WTC11 (cell line): ENCODE results near the gene ELK3. TPM values are rescaled to one million over a fixed set of nuclear protein-coding genes. Genes with fewer than 3 reads are reported as not detected.

Source experiments
- ATAC-seq: fragments of 200-7000 bp; cut with Tn5 transposase; 2 replicates; pipeline ENCODE4 v1.10.0; 2021; ENCODE audit warnings: mild to moderate bottlenecking, moderate library complexity
- CTCF ChIA-PET: fragments of 300-600 bp; sonication (Branson Sonifier 250); formaldehyde crosslinking; loops from one replicate; lab custom pipeline; 2021; ENCODE audit warnings: antibody characterized with exemption; lab: Charles Lee
- POLR2A ChIA-PET: fragments of 350-600 bp; sonication (Branson Sonifier 250); formaldehyde crosslinking; loops from one replicate; lab custom pipeline; 2021; ENCODE audit warnings: antibody characterized with exemption; lab: Charles Lee
- DNase-seq: peaks from one replicate; pipeline ENCODE4 v3.0.0; 2021; ENCODE audit warnings: low spot score
- H3K27ac Mint-ChIP-seq: 2 replicates; pipeline ENCODE4 v1.8.0; 2021; ENCODE audit warnings: mixed read lengths
- H3K27me3 Mint-ChIP-seq: 2 replicates; pipeline ENCODE4 v1.8.0; 2021; ENCODE audit warnings: low read depth, mild to moderate bottlenecking, moderate library complexity, mixed read lengths
- H3K36me3 Mint-ChIP-seq: 2 replicates; pipeline ENCODE4 v1.8.0; 2021; ENCODE audit warnings: mixed read lengths
- H3K4me1 Mint-ChIP-seq: 2 replicates; pipeline ENCODE4 v1.8.0; 2022; ENCODE audit warnings: mixed read lengths
- H3K4me3 Mint-ChIP-seq: 2 replicates; pipeline ENCODE4 v1.8.0; 2021; ENCODE audit warnings: mild to moderate bottlenecking, moderate library complexity, mixed read lengths
- H3K9me3 Mint-ChIP-seq: 2 replicates; pipeline ENCODE4 v1.8.0; 2021; ENCODE audit warnings: mixed read lengths
- ATF1 ChIP-seq: sonication (generic); formaldehyde crosslinking; IDR thresholded peaks from 2 replicates; pipeline ENCODE4 v1.8.1; 2023; ENCODE audit warnings: mild to moderate bottlenecking, moderate library complexity, missing genetic modification reagents
- ATF3 ChIP-seq: sonication (generic); formaldehyde crosslinking; conservative IDR thresholded peaks from 2 replicates; pipeline ENCODE4 v1.8.1; 2022; ENCODE audit warnings: mild to moderate bottlenecking, missing genetic modification reagents
- CDX4 ChIP-seq: fragments of 250-450 bp; sonication (Bioruptor Pico); IDR thresholded peaks from 2 replicates; pipeline ENCODE4 v1.9.0; 2021; ENCODE audit warnings: moderate library complexity, mild to moderate bottlenecking, inconsistent platforms, borderline replicate concordance
- CREM ChIP-seq: sonication (generic); formaldehyde crosslinking; IDR thresholded peaks from 2 replicates; pipeline ENCODE4 v1.8.1; 2022; ENCODE audit warnings: mild to moderate bottlenecking, missing genetic modification reagents, moderate library complexity
- EMX1 ChIP-seq: fragments of 250-450 bp; sonication (Bioruptor Pico); IDR thresholded peaks from 2 replicates; pipeline ENCODE4 v1.8.0; 2021; ENCODE audit warnings: mild to moderate bottlenecking
- FOXJ3 ChIP-seq: sonication (generic); formaldehyde crosslinking; IDR thresholded peaks from 2 replicates; pipeline ENCODE4 v1.9.0; 2021; ENCODE audit warnings: missing genetic modification reagents, mild to moderate bottlenecking, borderline replicate concordance
- FOXP1 ChIP-seq: sonication (generic); formaldehyde crosslinking; IDR thresholded peaks from 2 replicates; pipeline ENCODE4 v1.8.0; 2022; ENCODE audit warnings: missing genetic modification reagents, mild to moderate bottlenecking, moderate library complexity, borderline replicate concordance
- GTF2I ChIP-seq: fragments of 250-450 bp; sonication (Bioruptor Pico); conservative IDR thresholded peaks from 2 replicates; pipeline ENCODE4 v1.4.0; 2021; ENCODE audit warnings: mild to moderate bottlenecking
- HMGA2 ChIP-seq: fragments of 250-450 bp; sonication (Bioruptor Pico); IDR thresholded peaks from 2 replicates; pipeline ENCODE4 v1.4.0; 2021; ENCODE audit warnings: mild to moderate bottlenecking, moderate library complexity
- IRF1 ChIP-seq: sonication (generic); formaldehyde crosslinking; IDR thresholded peaks from 2 replicates; pipeline ENCODE4 v1.8.0; 2023; ENCODE audit warnings: missing genetic modification reagents
- IRF2 ChIP-seq: sonication (generic); formaldehyde crosslinking; IDR thresholded peaks from 2 replicates; pipeline ENCODE4 v1.8.0; 2022; ENCODE audit warnings: low read depth, missing genetic modification reagents, borderline replicate concordance
- JAZF1 ChIP-seq: fragments of 250-450 bp; sonication (Bioruptor Pico); IDR thresholded peaks from 2 replicates; pipeline ENCODE4 v1.9.0; 2021; ENCODE audit warnings: moderate library complexity, mild to moderate bottlenecking, inconsistent platforms
- KAT7 ChIP-seq: sonication (generic); formaldehyde crosslinking; IDR thresholded peaks from 2 replicates; pipeline ENCODE4 v1.8.1; 2023; ENCODE audit warnings: missing genetic modification reagents, mild to moderate bottlenecking, borderline replicate concordance
- MAX ChIP-seq: sonication (generic); formaldehyde crosslinking; IDR thresholded peaks from 2 replicates; pipeline ENCODE4 v1.8.0; 2022; ENCODE audit warnings: mild to moderate bottlenecking, missing genetic modification reagents
- MYBL2 ChIP-seq: sonication (generic); formaldehyde crosslinking; IDR thresholded peaks from 2 replicates; pipeline ENCODE4 v1.8.1; 2023; ENCODE audit warnings: mild to moderate bottlenecking, moderate library complexity, missing genetic modification reagents
- NFATC4 ChIP-seq: fragments of 250-450 bp; sonication (Bioruptor Pico); IDR thresholded peaks from 2 replicates; pipeline ENCODE4 v1.9.0; 2021; ENCODE audit warnings: mild to moderate bottlenecking
- NFE2L1 ChIP-seq: sonication (generic); formaldehyde crosslinking; IDR thresholded peaks from 2 replicates; pipeline ENCODE4 v1.8.1; 2023; ENCODE audit warnings: missing genetic modification reagents
- NFYB ChIP-seq: sonication (generic); formaldehyde crosslinking; conservative IDR thresholded peaks from 2 replicates; pipeline ENCODE4 v1.8.0; 2022; ENCODE audit warnings: low read depth, missing genetic modification reagents
- NR3C1 ChIP-seq: sonication (generic); formaldehyde crosslinking; conservative IDR thresholded peaks from 2 replicates; pipeline ENCODE4 v1.8.1; 2023; ENCODE audit warnings: low read depth, mild to moderate bottlenecking, missing genetic modification reagents
- PREB ChIP-seq: sonication (generic); formaldehyde crosslinking; IDR thresholded peaks from 2 replicates; pipeline ENCODE4 v1.8.1; 2022; ENCODE audit warnings: mild to moderate bottlenecking, missing genetic modification reagents, moderate library complexity, borderline replicate concordance
- PRRX2 ChIP-seq: fragments of 250-450 bp; sonication (Bioruptor Pico); IDR thresholded peaks from 2 replicates; pipeline ENCODE4 v1.8.0; 2021; ENCODE audit warnings: mild to moderate bottlenecking
- RORB ChIP-seq: fragments of 250-450 bp; sonication (Bioruptor Pico); IDR thresholded peaks from 2 replicates; pipeline ENCODE4 v1.9.0; 2021; ENCODE audit warnings: mild to moderate bottlenecking
- SOX15 ChIP-seq: fragments of 250-450 bp; sonication (Bioruptor Pico); IDR thresholded peaks from 2 replicates; pipeline ENCODE4 v1.9.0; 2021; ENCODE audit warnings: mild to moderate bottlenecking
- SP1 ChIP-seq: sonication (generic); formaldehyde crosslinking; conservative IDR thresholded peaks from 2 replicates; pipeline ENCODE4 v1.8.1; 2022; ENCODE audit warnings: missing genetic modification reagents
- STAT6 ChIP-seq: sonication (generic); formaldehyde crosslinking; conservative IDR thresholded peaks from 2 replicates; pipeline ENCODE4 v1.8.1; 2023; ENCODE audit warnings: mild to moderate bottlenecking, low read depth, missing genetic modification reagents, moderate library complexity
- TEAD1 ChIP-seq: sonication (generic); formaldehyde crosslinking; IDR thresholded peaks from 2 replicates; pipeline ENCODE4 v1.8.0; 2022; ENCODE audit warnings: mild to moderate bottlenecking, missing genetic modification reagents
- TEAD4 ChIP-seq: sonication (generic); formaldehyde crosslinking; IDR thresholded peaks from 2 replicates; pipeline ENCODE4 v1.8.0; 2022; ENCODE audit warnings: mild to moderate bottlenecking, missing genetic modification reagents
- TP53 ChIP-seq: sonication (generic); formaldehyde crosslinking; IDR thresholded peaks from 2 replicates; pipeline ENCODE4 v1.8.1; 2023; ENCODE audit warnings: mild to moderate bottlenecking, missing genetic modification reagents
- ZNF263 ChIP-seq: sonication (generic); formaldehyde crosslinking; IDR thresholded peaks from 2 replicates; pipeline ENCODE4 v1.8.1; 2022; ENCODE audit warnings: low read depth, mild to moderate bottlenecking, moderate library complexity, missing genetic modification reagents
- ZNF317 ChIP-seq: sonication (generic); formaldehyde crosslinking; IDR thresholded peaks from 2 replicates; pipeline ENCODE4 v1.8.1; 2023; ENCODE audit warnings: low read depth, mild to moderate bottlenecking, moderate library complexity, missing genetic modification reagents, borderline replicate concordance
- ZNF671 ChIP-seq: fragments of 250-450 bp; sonication (Bioruptor Pico); IDR thresholded peaks from 2 replicates; pipeline ENCODE4 v1.8.0; 2021; ENCODE audit warnings: mild to moderate bottlenecking
- total RNA-seq: library from RNA; stranded (reverse); gene quantifications from 3 replicates; pipeline ENCODE4 v1.2.3, GENCODE V29; 2021

The ELK3 gene
- total RNA-seq, 1 experiment from 2014 or later: 16.5 TPM

- TF ChIP-seq NFE2L1 (CRISPR knock-in tag) (no peak), GTF2I (no peak), NFYB (CRISPR knock-in tag) (no peak), NR3C1 (CRISPR knock-in tag) (no peak)
Measured at GRCh38 chr12:96308881-96309280, 114.7 kb downstream of the ELK3 start (continued).

- Mint-ChIP-seq H3K27me3 (no peaks in the 10 kb centered on the region), H3K27ac (no peak overlapping the region), H3K36me3 (no peaks in the 10 kb centered on the region), H3K4me3 (no peak overlapping the region), H3K4me1 (peaks cover 3% of the 10 kb centered on the region), H3K9me3 (no peaks in the 10 kb centered on the region)
- no peak for TF ChIP-seq TP53 (CRISPR knock-in tag)
- TF ChIP-seq FOXJ3 (CRISPR knock-in tag): no peak
- no peak for TF ChIP-seq JAZF1 (CRISPR knock-in tag)
- DNase-seq (no peak), ATAC-seq (no peak)
- POLR2A ChIA-PET: no interaction called here
- CTCF ChIA-PET: no interaction called here
Measured at GRCh38 chr12:96310067-96310466, 115.9 kb downstream of the ELK3 start.

GRCh38 chr12:96311191-96311590, 117.0 kb downstream of the ELK3 start:
- no peak for ATAC-seq
- TF ChIP-seq CDX4 (CRISPR knock-in tag) (no peak), IRF2 (no peak), HMGA2 (CRISPR knock-in tag) (no peak), CREM (CRISPR knock-in tag) (no peak), KAT7 (no peak), ATF3 (CRISPR knock-in tag) (no peak), PRRX2 (CRISPR knock-in tag) (no peak), NFATC4 (CRISPR knock-in tag) (no peak), ATF1 (no peak), ZNF671 (no peak), TEAD4 (CRISPR knock-in tag) (no peak), EMX1 (CRISPR knock-in tag) (no peak), ZNF263 (CRISPR knock-in tag) (no peak), MAX (CRISPR knock-in tag) (no peak)
- H3K4me3 Mint-ChIP-seq: no peak overlapping the region
- POLR2A ChIA-PET: no interaction called here
- H3K36me3 Mint-ChIP-seq: no peaks in the 10 kb centered on the region
- H3K27me3 Mint-ChIP-seq: no peaks in the 10 kb centered on the region
- peaks cover 7% of the 10 kb centered on the region for H3K4me1 Mint-ChIP-seq
- no peak overlapping the region for H3K27ac Mint-ChIP-seq
- DNase-seq: no peak
- no peaks in the 10 kb centered on the region for H3K9me3 Mint-ChIP-seq
- CTCF ChIA-PET: no interaction called here

GRCh38 chr12:96313606-96314005, 119.4 kb downstream of the ELK3 start:
- Mint-ChIP-seq H3K9me3 (peaks cover 3% of the 10 kb centered on the region; the same call in 1 of the 2 replicates), H3K4me1 (peaks cover 7% of the 10 kb centered on the region), H3K4me3 (no peak overlapping the region), H3K27me3 (peaks cover 3% of the 10 kb centered on the region), H3K36me3 (peaks cover 7% of the 10 kb centered on the region), H3K27ac (no peak overlapping the region)
- POLR2A ChIA-PET: no interaction called here
- CTCF ChIA-PET: no interaction called here
- DNase-seq (no peak), ATAC-seq (no peak)
- TF ChIP-seq RORB (CRISPR knock-in tag): no peak
- TF ChIP-seq MYBL2 (CRISPR knock-in tag): no peak
- TF ChIP-seq GTF2I: no peak
- no peak for TF ChIP-seq FOXP1
- TF ChIP-seq PREB: no peak
- no peak for TF ChIP-seq IRF1 (CRISPR knock-in tag)
- no peak for TF ChIP-seq TEAD1 (CRISPR knock-in tag)
- TF ChIP-seq STAT6 (CRISPR knock-in tag): no peak
- no peak for TF ChIP-seq SP1 (CRISPR knock-in tag)
- TF ChIP-seq ZNF317 (CRISPR knock-in tag): no peak
- no peak for TF ChIP-seq ZNF671
- TF ChIP-seq SOX15 (CRISPR knock-in tag): no peak
